ENCODE results near the gene GSK3B. TPM values are rescaled to one million over a fixed set of nuclear protein-coding genes. Genes with fewer than 3 reads are reported as not detected.

Gene GSK3B
- total RNA-seq, 4 donors from 2014 or later, result 29.4 to 39.8 (median 32.5) TPM

DNA sequence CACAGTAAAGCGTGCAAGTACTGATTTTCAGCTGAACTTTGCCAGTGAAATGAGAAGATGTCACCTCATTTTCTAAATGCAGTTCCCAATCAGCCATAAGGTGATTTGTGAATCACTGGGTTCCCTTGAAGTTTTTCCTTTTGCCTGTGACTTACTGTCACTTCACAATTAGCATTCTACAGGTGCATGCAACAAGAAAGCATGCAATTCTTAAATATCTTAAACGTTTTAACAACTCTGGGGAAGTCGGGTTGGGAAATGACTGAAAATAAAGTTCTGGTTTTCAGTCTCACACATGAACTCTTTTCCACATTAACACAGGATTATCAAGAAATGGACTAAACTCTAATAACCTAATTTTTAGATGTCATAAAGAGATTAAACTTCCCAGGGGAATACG lies 5.2 kb downstream of the GSK3B start:
- TF ChIP-seq, protein P1, sequence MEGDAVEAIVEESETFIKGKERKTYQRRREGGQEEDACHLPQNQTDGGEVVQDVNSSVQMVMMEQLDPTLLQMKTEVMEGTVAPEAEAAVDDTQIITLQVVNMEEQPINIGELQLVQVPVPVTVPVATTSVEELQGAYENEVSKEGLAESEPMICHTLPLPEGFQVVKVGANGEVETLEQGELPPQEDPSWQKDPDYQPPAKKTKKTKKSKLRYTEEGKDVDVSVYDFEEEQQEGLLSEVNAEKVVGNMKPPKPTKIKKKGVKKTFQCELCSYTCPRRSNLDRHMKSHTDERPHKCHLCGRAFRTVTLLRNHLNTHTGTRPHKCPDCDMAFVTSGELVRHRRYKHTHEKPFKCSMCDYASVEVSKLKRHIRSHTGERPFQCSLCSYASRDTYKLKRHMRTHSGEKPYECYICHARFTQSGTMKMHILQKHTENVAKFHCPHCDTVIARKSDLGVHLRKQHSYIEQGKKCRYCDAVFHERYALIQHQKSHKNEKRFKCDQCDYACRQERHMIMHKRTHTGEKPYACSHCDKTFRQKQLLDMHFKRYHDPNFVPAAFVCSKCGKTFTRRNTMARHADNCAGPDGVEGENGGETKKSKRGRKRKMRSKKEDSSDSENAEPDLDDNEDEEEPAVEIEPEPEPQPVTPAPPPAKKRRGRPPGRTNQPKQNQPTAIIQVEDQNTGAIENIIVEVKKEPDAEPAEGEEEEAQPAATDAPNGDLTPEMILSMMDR (IDR thresholded peaks at IDR 0.05; ENCODE audit: low read depth), result no peak

- TF ChIP-seq, protein P1 (IDR thresholded peaks at IDR 0.05; ENCODE audit: low read depth), result no peak
Observed at GRCh38 chr3:120088622-120089021, 5.6 kb downstream of the GSK3B start.

DNA sequence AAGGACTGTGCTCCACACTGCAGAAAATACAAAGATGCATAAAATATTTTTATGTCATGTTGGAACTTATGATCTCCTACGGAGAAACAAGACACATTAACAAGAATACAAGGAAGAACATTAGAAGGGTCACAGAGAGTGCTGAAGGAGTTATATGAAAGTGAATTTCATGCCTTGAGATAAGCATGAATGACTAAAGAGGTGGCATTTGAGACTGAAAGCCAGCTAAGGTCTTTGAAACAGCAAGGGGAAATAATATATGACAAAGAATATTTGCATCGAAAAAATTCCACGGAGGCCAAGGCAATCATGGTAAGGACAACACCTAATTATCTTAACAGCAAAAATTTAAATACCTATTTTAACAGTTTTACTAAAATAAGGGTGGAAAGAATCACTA lies 12.5 kb downstream of the GSK3B start:
- TF ChIP-seq, protein P1 (IDR thresholded peaks at IDR 0.05; ENCODE audit: low read depth), result no peak

GRCh38 chr3:120080836-120081235 lies 13.4 kb downstream of the GSK3B start:
- TF ChIP-seq, protein P1 (IDR thresholded peaks at IDR 0.05; ENCODE audit: low read depth), result no peak

- TF ChIP-seq, protein P1 (IDR thresholded peaks at IDR 0.05; ENCODE audit: low read depth), result no peak
Observed at GRCh38 chr3:120077731-120078130, 16.5 kb downstream of the GSK3B start.

- TF ChIP-seq, protein P1 (IDR thresholded peaks at IDR 0.05; ENCODE audit: low read depth), result no peak
Observed at GRCh38 chr3:120072867-120073525, 21.3 kb downstream of the GSK3B start.

DNA sequence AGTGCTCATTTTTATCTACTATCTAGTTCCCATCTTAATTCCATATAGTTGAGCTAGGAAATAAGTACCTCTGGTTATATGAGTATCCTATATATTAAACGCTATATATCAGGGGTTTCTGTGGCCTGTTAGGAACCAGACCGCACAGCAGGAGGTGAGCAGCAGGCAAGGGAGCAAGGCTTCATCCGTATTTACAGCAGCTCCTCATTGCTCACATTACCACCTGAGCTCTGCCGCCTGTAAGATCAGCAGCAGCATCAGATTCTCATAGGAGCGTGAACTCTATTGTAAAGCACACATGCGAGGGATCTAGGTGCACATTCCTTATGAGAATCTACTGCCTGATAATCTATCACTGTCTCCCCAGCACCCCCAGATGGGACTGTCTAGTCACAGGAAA lies 23.0 kb downstream of the GSK3B start:
- TF ChIP-seq, protein P1 (IDR thresholded peaks at IDR 0.05; ENCODE audit: low read depth), result no peak

Measured in subcutaneous adipose tissue (tissue), 4 donors.